Adrenal gland (tissue), 12 donors: ENCODE results near the gene SERP2. TPM values are rescaled to one million over a fixed set of nuclear protein-coding genes. Genes with fewer than 3 reads are reported as not detected.

ENCODE experiments used
- DNase-seq, 7 donors: peaks; one replicate each; pipeline ENCODE4 v3.0.0-alpha.2; 2019 to 2020
- H3K27ac ChIP-seq, 5 donors: fragments of 200-600 bp; sonication (generic) in 4 of 5; 1 replicate in 3 of 5; 2 replicates in 2 of 5; pipeline versions ENCODE4 v1.5.1 to v1.8.0; 2016 to 2020; ENCODE audit warnings: mild to moderate bottlenecking in 1 of 5
- H3K27me3 ChIP-seq: fragments of 200-600 bp; 2 replicates; pipeline ENCODE4 v1.8.0; 2021
- H3K36me3 ChIP-seq, 2 donors: fragments of 200-600 bp; replicated peaks in 1 of 2; 1 replicate in 1 of 2; 2 replicates in 1 of 2; pipeline versions ENCODE4 v1.5.1 to v1.8.0; 2018 to 2022
- H3K4me1 ChIP-seq, 2 donors: fragments of 200-600 bp; replicated peaks in 1 of 2; 1 replicate in 1 of 2; 2 replicates in 1 of 2; pipeline versions ENCODE4 v1.5.1 to v1.8.0; 2018 to 2021
- H3K4me3 ChIP-seq, 4 donors: fragments of 200-600 bp; sonication (generic) in 3 of 4; one replicate each; pipeline ENCODE4 v1.5.1; 2016 to 2018
- H3K9me3 ChIP-seq, 3 donors: fragments of 200-600 bp; sonication (generic) in 1 of 3; replicated peaks in 1 of 3; 1 replicate in 2 of 3; 2 replicates in 1 of 3; pipeline versions ENCODE4 v1.5.1 to v1.8.0; 2016 to 2021
- CTCF ChIP-seq, 6 experiments: fragments of 450-650 bp in 4 of 6; fragments of 200-600 bp in 2 of 6; sonication (generic) in 1 of 6; IDR thresholded peaks; 1 replicate in 5 of 6; 2 replicates in 1 of 6; pipeline versions ENCODE4 v1.5.1 to v1.8.0; 2016 to 2021; ENCODE audit warnings: antibody characterized with exemption in 6 of 6, mild to moderate bottlenecking in 2 of 6, moderate library complexity in 1 of 6
- POLR2A ChIP-seq, 2 donors: fragments of 450-650 bp; IDR thresholded peaks; one replicate each; pipeline ENCODE4 v1.6.1; 2017; ENCODE audit warnings: antibody characterized with exemption in 2 of 2, mild to moderate bottlenecking in 2 of 2, moderate library complexity in 1 of 2
- WGBS, 4 donors: extraction: QIAGEN DNeasy Blood & Tissue Kit in 2 of 4; methylation state at CpG; one replicate each; pipeline versions ENCODE4 v1.1.5 to v1.1.7; 2013 to 2017; 5-methylcytosine and 5-hydroxymethylcytosine counted together
- intact Hi-C, 2 donors: fragments of 100-400 bp; cut with DNase I; formaldehyde crosslinking; loops; one replicate each; pipeline versions ENCODE4 v1.14.1 to v1.15.0; 2022 to 2023
- polyA plus RNA-seq, 3 donors: library from polyadenylated mRNA; stranded (reverse); fragments of 200-250 nt in 2 of 3; fragments of 350-450 nt in 1 of 3; fragmentation: Illumina TruSeq in 1 of 3; extraction: RNeasy Lipid Tissue Mini Kit (QIAGEN cat#74804) in 1 of 3; gene quantifications; one replicate each; pipeline ENCODE4 v1.2.3, GENCODE V29; 2013 to 2014
- total RNA-seq, 9 donors: library from RNA; depleted of rRNA in 4 of 9; stranded (reverse); fragments of >200 nt in 4 of 9; fragments of 120-200 nt in 1 of 9; fragmentation: NEBNext Ultra II Directional in 1 of 9; extraction: Animal tissue kit (Norgen Biotek cat#: 25700) in 1 of 9; gene quantifications; one replicate each; pipeline versions ENCODE4 v1.1.0 to v1.2.4, GENCODE V29; 2013 to 2023
- donor health status: healthy with polysubstance abuse.
- donor health status: Bipolar disorder and iron deficiency.
- donor health status: DM: yes; HTN: yes; CAD: no.
- donor health status: DM: no; HTN: no; CAD: no.
- donor health status: DM: no; HTN: no; CAD: no.
- donor health status: DM: yes; HTN: yes; CAD: no.

SERP2 gene
- total and polyA plus RNA-seq, 12 donors, result 2.6 to 11.3 (median 4.5) TPM

GRCh38 chr13:44336934-44337333, 36.7 kb upstream of the SERP2 start:
- no peak overlapping the region for H3K4me3 ChIP-seq
- no peak overlapping the region for H3K27ac ChIP-seq
- 85 to 90% (median 87%) methylated on average over 4 of the region's 4 CpGs for WGBS, 4 donors
- H3K36me3 ChIP-seq, result no peaks in the 10 kb centered on the region
- no peak for DNase-seq
- H3K27me3 ChIP-seq, result no peaks in the 10 kb centered on the region
- H3K4me1 ChIP-seq, result no peaks in the 10 kb centered on the region
- TF ChIP-seq CTCF (IDR thresholded peaks at IDR 0.05), result no peak
- intact Hi-C loops, result no loop called here
- H3K9me3 ChIP-seq, result no peaks in the 10 kb centered on the region

GRCh38 chr13:44337581-44337980, 36.0 kb upstream of the SERP2 start:
- no peak for DNase-seq
- Histone ChIP-seq H3K36me3 (no peaks in the 10 kb centered on the region), H3K27me3 (no peaks in the 10 kb centered on the region), H3K4me3 (no peak overlapping the region), H3K27ac (no peak overlapping the region), H3K9me3 (no peaks in the 10 kb centered on the region), H3K4me1 (no peaks in the 10 kb centered on the region)
- TF ChIP-seq POLR2A (IDR thresholded peaks at IDR 0.05), result no peak
- TF ChIP-seq CTCF (IDR thresholded peaks at IDR 0.05), result no peak
- WGBS, 4 donors, result 79 to 86% (median 85%) methylated on average over 4 of the region's 4 CpGs
- intact Hi-C loops, result no loop called here

GRCh38 chr13:44340508-44340907, 33.1 kb upstream of the SERP2 start:
- TF ChIP-seq POLR2A (IDR thresholded peaks at IDR 0.05), result no peak
- no peak for TF ChIP-seq CTCF (IDR thresholded peaks at IDR 0.05)
- H3K9me3 ChIP-seq, result no peaks in the 10 kb centered on the region
- 80 to 89% (median 84%) methylated on average over 2 of the region's 2 CpGs for WGBS, 4 donors
- no peaks in the 10 kb centered on the region for H3K27me3 ChIP-seq
- no peak overlapping the region for H3K4me3 ChIP-seq
- H3K36me3 ChIP-seq, result no peaks in the 10 kb centered on the region
- intact Hi-C loops, result no loop called here
- H3K4me1 ChIP-seq, result no peaks in the 10 kb centered on the region
- H3K27ac ChIP-seq, result no peak overlapping the region
- no peak for DNase-seq

- no peaks in the 10 kb centered on the region for H3K4me1 ChIP-seq
- no peaks in the 10 kb centered on the region for H3K27me3 ChIP-seq
- H3K9me3 ChIP-seq, result no peaks in the 10 kb centered on the region
- no peak overlapping the region for H3K27ac ChIP-seq
- WGBS, 4 donors, result 94 to 95% (median 94%) methylated on average over 1 of the region's 1 CpG
- no peak for DNase-seq
- no peaks in the 10 kb centered on the region for H3K36me3 ChIP-seq
- H3K4me3 ChIP-seq, result no peak overlapping the region
- intact Hi-C loops, result no loop called here
- TF ChIP-seq POLR2A (IDR thresholded peaks at IDR 0.05), result no peak
- TF ChIP-seq CTCF (IDR thresholded peaks at IDR 0.05), result no peak
These were observed 30.9 kb upstream of the SERP2 start for GRCh38 chr13:44342741-44343140.
